Neural progenitor cell (in vitro differentiated cells): ENCODE results near the gene BFAR.
"Not testable (repeated sequence)": the region's sequence is repeated elsewhere in the genome, so short reads cannot be mapped to it uniquely, and the experiment has no call there.

Source experiments
- CTCF ChIP-seq: fragments of 200-600 bp; sonication (generic); IDR thresholded peaks from 2 replicates; pipeline ENCODE4 v1.5.1; 2017; ENCODE audit warnings: antibody characterized with exemption, mild to moderate bottlenecking
- EZH2phosphoT487 ChIP-seq: fragments of 200-600 bp; sonication (generic); IDR thresholded peaks from 2 replicates; pipeline ENCODE4 v1.6.1; 2017; ENCODE audit warnings: antibody characterized with exemption

- TF ChIP-seq CTCF, EZH2phosphoT487: not testable (repeated sequence)
These were observed 3.6 kb downstream of the BFAR start for GRCh38 chr16:14636179-14636950.
